Camera-type eye (tissue), 1 donor: ENCODE measurements around the gene RPE65. TPM values are rescaled to one million over a fixed set of nuclear protein-coding genes. Genes with fewer than 3 reads are reported as not detected.

ENCODE experiments used
- total RNA-seq: library from RNA; depleted of rRNA; stranded (reverse); fragments of >200 nt; gene quantifications from one replicate; pipeline ENCODE4 v1.2.3, GENCODE V29; 2014

Gene RPE65
- total RNA-seq: 37.7 TPM

DNA sequence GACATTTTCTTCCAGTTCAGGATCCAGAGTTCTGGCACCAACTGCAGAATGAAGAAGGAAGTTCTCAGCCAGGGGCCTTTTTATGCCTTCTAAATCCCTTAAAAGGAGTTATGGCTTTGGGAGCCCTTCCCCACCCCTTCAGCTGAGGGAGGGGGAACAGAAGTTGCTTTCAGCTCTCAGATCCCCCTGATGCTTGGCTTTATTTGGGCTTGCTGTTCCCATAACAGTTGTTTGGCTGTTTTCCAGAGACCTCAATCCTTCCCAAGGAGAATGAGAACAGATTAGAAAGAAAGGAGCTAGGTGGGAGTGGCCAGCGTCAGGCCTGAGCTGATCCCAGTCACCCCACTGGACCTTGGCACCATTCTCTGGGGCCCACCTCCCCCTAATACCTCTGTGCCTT is at the start of gene RPE65:
Gene RPE65 (minus strand): TSS at position 54 of the 400 bp plus-strand sequence. CDS start 49 bp downstream, at position 5.

DNA sequence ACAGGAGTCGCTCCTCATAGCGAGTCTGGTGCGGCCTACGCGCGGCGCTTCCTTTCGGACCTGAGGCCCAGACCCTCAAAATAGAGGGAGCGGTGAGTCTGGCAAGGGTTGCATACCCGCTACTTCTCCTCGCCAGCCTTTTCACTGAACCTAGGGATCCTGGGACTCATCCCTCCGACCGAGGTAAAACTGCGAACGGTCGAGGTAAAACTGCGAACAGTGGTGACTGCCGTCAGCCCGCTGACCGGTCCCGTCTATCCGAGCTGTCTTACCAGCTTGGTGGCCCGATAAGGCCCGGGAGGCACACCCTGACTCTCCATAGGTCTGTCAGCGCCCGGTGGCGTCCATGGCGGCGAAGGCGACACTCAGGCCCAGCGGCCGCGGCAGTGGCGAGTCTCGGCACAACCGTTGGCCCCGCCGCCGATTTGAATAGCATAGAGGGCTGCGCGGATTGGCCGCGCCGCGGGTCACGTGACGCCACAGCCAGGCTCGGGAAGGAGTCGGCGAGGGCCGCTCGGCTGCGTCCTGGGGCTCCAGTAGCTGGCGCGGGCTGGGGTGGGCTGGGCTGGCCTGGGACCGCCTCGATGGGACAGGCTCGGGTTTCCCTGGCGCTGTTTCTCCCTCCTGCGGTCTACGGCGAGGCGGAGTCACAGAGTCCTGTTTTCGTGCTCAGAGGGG is 47.1 kb upstream of the RPE65 start, which contains the start of gene DEPDC1:
Gene DEPDC1 (minus strand): TSS at position 403 of the 678 bp plus-strand sequence. CDS start 83 bp downstream, at position 320.

Other genes starting within 250 kb of the RPE65 start
- 106 TPM for gene WLS, start 217.4 kb downstream of the RPE65 start, total RNA-seq
- gene DEPDC1, start 47.1 kb upstream of the RPE65 start, total RNA-seq: 8.6 TPM